ENCODE measurements around the gene TEX2.

The TEX2 gene, protein sequence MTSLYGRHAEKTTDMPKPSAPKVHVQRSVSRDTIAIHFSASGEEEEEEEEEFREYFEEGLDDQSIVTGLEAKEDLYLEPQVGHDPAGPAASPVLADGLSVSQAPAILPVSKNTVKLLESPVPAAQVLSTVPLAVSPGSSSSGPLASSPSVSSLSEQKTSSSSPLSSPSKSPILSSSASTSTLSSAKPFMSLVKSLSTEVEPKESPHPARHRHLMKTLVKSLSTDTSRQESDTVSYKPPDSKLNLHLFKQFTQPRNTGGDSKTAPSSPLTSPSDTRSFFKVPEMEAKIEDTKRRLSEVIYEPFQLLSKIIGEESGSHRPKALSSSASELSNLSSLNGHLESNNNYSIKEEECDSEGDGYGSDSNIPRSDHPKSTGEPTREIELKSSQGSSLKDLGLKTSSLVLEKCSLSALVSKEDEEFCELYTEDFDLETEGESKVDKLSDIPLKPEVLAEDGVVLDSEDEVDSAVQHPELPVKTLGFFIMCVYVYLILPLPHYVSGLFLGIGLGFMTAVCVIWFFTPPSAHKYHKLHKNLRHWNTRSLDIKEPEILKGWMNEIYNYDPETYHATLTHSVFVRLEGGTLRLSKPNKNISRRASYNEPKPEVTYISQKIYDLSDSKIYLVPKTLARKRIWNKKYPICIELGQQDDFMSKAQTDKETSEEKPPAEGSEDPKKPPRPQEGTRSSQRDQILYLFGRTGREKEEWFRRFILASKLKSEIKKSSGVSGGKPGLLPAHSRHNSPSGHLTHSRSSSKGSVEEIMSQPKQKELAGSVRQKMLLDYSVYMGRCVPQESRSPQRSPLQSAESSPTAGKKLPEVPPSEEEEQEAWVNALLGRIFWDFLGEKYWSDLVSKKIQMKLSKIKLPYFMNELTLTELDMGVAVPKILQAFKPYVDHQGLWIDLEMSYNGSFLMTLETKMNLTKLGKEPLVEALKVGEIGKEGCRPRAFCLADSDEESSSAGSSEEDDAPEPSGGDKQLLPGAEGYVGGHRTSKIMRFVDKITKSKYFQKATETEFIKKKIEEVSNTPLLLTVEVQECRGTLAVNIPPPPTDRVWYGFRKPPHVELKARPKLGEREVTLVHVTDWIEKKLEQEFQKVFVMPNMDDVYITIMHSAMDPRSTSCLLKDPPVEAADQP

GRCh38 chr17:64263000-64263766 lies at the start of gene TEX2:
Gene TEX2 (minus strand): TSS chr17:64263260. CDS start chr17:64214217, 49,043 bp downstream.
- Mint-ChIP-seq H3K27ac (peak within 1 kb of the TSS; percentile 95), H3K4me3 (peak within 1 kb of the TSS; percentile 95), H3K36me3 (ENCODE audit: low read depth) (no peaks in the 10 kb centered on the region), H3K9me3 (no peaks in the 10 kb centered on the region), H3K4me1 (ENCODE audit: low read depth) (peaks cover 24% of the 10 kb centered on the region), H3K27me3 (ENCODE audit: low read depth) (peaks cover 14% of the 10 kb centered on the region)

- H3K9me3 Mint-ChIP-seq = no peaks in the 10 kb centered on the region
- H3K4me1 Mint-ChIP-seq (ENCODE audit: low read depth) = no peaks in the 10 kb centered on the region
- H3K27ac Mint-ChIP-seq = no peak overlapping the region
- H3K36me3 Mint-ChIP-seq (ENCODE audit: low read depth) = no peaks in the 10 kb centered on the region
- H3K27me3 Mint-ChIP-seq (ENCODE audit: low read depth) = peaks cover 3% of the 10 kb centered on the region
- no peak overlapping the region for H3K4me3 Mint-ChIP-seq
Observed at GRCh38 chr17:64309710-64310109, 46.6 kb upstream of the TEX2 start.

DNA sequence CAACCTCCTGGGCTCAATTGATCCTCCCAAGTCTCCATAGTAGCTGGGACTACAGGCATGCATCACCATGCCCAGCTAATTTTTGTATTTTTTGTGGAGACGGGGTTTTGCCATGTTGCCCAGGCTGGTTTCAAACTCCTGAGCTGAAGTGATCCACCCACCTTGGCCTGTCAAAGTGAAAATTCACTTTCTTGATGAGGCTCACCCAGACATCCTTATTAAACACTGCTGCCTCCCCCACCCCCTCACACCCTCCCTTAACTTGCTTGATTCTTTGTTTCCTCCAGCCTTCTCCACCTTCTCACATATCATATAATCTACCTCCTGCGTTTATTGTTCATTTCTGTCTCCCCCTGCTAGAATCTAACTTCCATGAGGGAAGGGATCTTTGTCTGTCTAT lies 46.0 kb upstream of the TEX2 start:
- Mint-ChIP-seq H3K9me3 (no peaks in the 10 kb centered on the region), H3K4me1 (ENCODE audit: low read depth) (no peaks in the 10 kb centered on the region), H3K4me3 (no peak overlapping the region), H3K36me3 (ENCODE audit: low read depth) (no peaks in the 10 kb centered on the region), H3K27me3 (ENCODE audit: low read depth) (peaks cover 3% of the 10 kb centered on the region), H3K27ac (no peak overlapping the region)

DNA sequence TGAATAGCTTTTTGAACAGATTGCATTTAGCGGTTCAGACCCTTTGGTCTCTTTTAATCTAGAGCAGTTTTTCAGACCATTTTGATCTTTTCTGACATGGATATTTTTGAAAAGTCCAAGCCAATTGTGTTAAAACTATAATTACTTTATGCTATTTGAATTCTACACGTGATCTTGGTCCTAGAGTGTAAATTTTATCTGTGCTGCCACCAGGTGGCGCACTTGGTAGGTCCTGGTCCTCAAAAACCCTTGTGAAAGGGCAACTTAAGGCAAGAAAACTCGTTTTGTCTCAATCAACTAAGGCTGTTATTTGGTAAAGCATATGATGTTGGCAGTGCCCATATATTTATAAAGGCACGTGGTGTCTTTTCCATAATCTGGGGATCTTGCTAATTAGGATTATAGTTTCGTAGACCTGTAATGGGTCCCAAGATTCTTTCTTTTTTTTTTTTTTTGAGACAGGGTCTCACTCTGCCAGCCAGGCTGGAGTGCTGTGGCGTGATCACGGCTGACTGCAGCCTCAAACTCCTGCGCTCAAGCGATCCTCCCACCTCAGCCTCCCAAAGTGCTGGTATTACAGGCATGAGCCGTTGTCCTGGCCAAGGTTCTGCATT lies 43.9 kb upstream of the TEX2 start:
- Mint-ChIP-seq H3K36me3 (ENCODE audit: low read depth) (no peaks in the 10 kb centered on the region), H3K27ac (no peak overlapping the region), H3K4me3 (no peak overlapping the region), H3K9me3 (no peaks in the 10 kb centered on the region), H3K4me1 (ENCODE audit: low read depth) (no peaks in the 10 kb centered on the region), H3K27me3 (ENCODE audit: low read depth) (peaks cover 3% of the 10 kb centered on the region)

- no peaks in the 10 kb centered on the region for H3K4me1 Mint-ChIP-seq (ENCODE audit: low read depth)
- no peaks in the 10 kb centered on the region for H3K36me3 Mint-ChIP-seq (ENCODE audit: low read depth)
- no peak overlapping the region for H3K27ac Mint-ChIP-seq
- no peak overlapping the region for H3K4me3 Mint-ChIP-seq
- H3K27me3 Mint-ChIP-seq (ENCODE audit: low read depth) = peaks cover 11% of the 10 kb centered on the region
- no peaks in the 10 kb centered on the region for H3K9me3 Mint-ChIP-seq
Observed at GRCh38 chr17:64304551-64304950, 41.5 kb upstream of the TEX2 start.

GRCh38 chr17:64300699-64300965 lies 37.6 kb upstream of the TEX2 start:
- Mint-ChIP-seq H3K27ac (no peak overlapping the region), H3K9me3 (no peaks in the 10 kb centered on the region), H3K4me3 (no peak overlapping the region), H3K36me3 (ENCODE audit: low read depth) (no peaks in the 10 kb centered on the region), H3K4me1 (ENCODE audit: low read depth) (no peaks in the 10 kb centered on the region), H3K27me3 (ENCODE audit: low read depth) (peaks cover 8% of the 10 kb centered on the region)

GRCh38 chr17:64297467-64298088 lies 34.5 kb upstream of the TEX2 start:
- Mint-ChIP-seq H3K9me3 (no peaks in the 10 kb centered on the region), H3K27ac (no peak overlapping the region), H3K27me3 (ENCODE audit: low read depth) (peaks cover 8% of the 10 kb centered on the region), H3K4me1 (ENCODE audit: low read depth) (no peaks in the 10 kb centered on the region), H3K4me3 (no peak overlapping the region), H3K36me3 (ENCODE audit: low read depth) (no peaks in the 10 kb centered on the region)

GRCh38 chr17:64296246-64296645 lies 33.2 kb upstream of the TEX2 start:
- peaks cover 8% of the 10 kb centered on the region for H3K27me3 Mint-ChIP-seq (ENCODE audit: low read depth)
- no peaks in the 10 kb centered on the region for H3K4me1 Mint-ChIP-seq (ENCODE audit: low read depth)
- peaks cover 7% of the 10 kb centered on the region for H3K9me3 Mint-ChIP-seq
- no peaks in the 10 kb centered on the region for H3K36me3 Mint-ChIP-seq (ENCODE audit: low read depth)
- no peak overlapping the region for H3K4me3 Mint-ChIP-seq
- no peak overlapping the region for H3K27ac Mint-ChIP-seq

GRCh38 chr17:64295146-64295545 lies 32.1 kb upstream of the TEX2 start:
- Mint-ChIP-seq H3K9me3 (peaks cover 12% of the 10 kb centered on the region), H3K27ac (no peak overlapping the region), H3K4me3 (no peak overlapping the region), H3K27me3 (ENCODE audit: low read depth) (peaks cover 3% of the 10 kb centered on the region), H3K4me1 (ENCODE audit: low read depth) (no peaks in the 10 kb centered on the region), H3K36me3 (ENCODE audit: low read depth) (peaks cover 2% of the 10 kb centered on the region)

- H3K36me3 Mint-ChIP-seq (ENCODE audit: low read depth) = peaks cover 2% of the 10 kb centered on the region
- no peak overlapping the region for H3K4me3 Mint-ChIP-seq
- no peak overlapping the region for H3K27ac Mint-ChIP-seq
- H3K4me1 Mint-ChIP-seq (ENCODE audit: low read depth) = no peaks in the 10 kb centered on the region
- peaks cover 12% of the 10 kb centered on the region for H3K9me3 Mint-ChIP-seq
- H3K27me3 Mint-ChIP-seq (ENCODE audit: low read depth) = no peaks in the 10 kb centered on the region
Observed at GRCh38 chr17:64291268-64291851, 28.3 kb upstream of the TEX2 start.

GRCh38 chr17:64289741-64290141 lies 26.7 kb upstream of the TEX2 start:
- no peak overlapping the region for H3K27ac Mint-ChIP-seq
- peaks cover 2% of the 10 kb centered on the region for H3K36me3 Mint-ChIP-seq (ENCODE audit: low read depth)
- H3K9me3 Mint-ChIP-seq = peaks cover 12% of the 10 kb centered on the region
- H3K4me1 Mint-ChIP-seq (ENCODE audit: low read depth) = no peaks in the 10 kb centered on the region
- H3K27me3 Mint-ChIP-seq (ENCODE audit: low read depth) = no peaks in the 10 kb centered on the region
- H3K4me3 Mint-ChIP-seq = no peak overlapping the region

GRCh38 chr17:64282753-64283080 lies 19.7 kb upstream of the TEX2 start:
- H3K9me3 Mint-ChIP-seq = no peaks in the 10 kb centered on the region
- no peaks in the 10 kb centered on the region for H3K36me3 Mint-ChIP-seq (ENCODE audit: low read depth)
- H3K4me1 Mint-ChIP-seq (ENCODE audit: low read depth) = peaks cover 4% of the 10 kb centered on the region
- H3K27me3 Mint-ChIP-seq (ENCODE audit: low read depth) = no peaks in the 10 kb centered on the region
- H3K4me3 Mint-ChIP-seq = no peak overlapping the region
- no peak overlapping the region for H3K27ac Mint-ChIP-seq

- no peaks in the 10 kb centered on the region for H3K9me3 Mint-ChIP-seq
- peaks cover 4% of the 10 kb centered on the region for H3K4me1 Mint-ChIP-seq (ENCODE audit: low read depth)
- H3K27me3 Mint-ChIP-seq (ENCODE audit: low read depth) = no peaks in the 10 kb centered on the region
- H3K36me3 Mint-ChIP-seq (ENCODE audit: low read depth) = no peaks in the 10 kb centered on the region
- H3K4me3 Mint-ChIP-seq = no peak overlapping the region
- H3K27ac Mint-ChIP-seq = no peak overlapping the region
Observed at GRCh38 chr17:64281962-64282752, 19.1 kb upstream of the TEX2 start.

All from T-helper 1 cell treated with Interleukin-12 subunit alpha and Interleukin-12 subunit beta and Interleukin-4 antibody, amounts not matched to agents 30 μg/mL and 1 μg/mL, for 36 hours (primary cell).